Activated gamma-delta T cell treated with Interleukin-2 at 50 U/mL for 16 hours (primary cell): ENCODE measurements around the gene GRIK2.
"Not testable (repeated sequence)": the region's sequence is repeated elsewhere in the genome, so short reads cannot be mapped to it uniquely, and the experiment has no call there.

Source experiments
- DNase-seq: peaks from one replicate; pipeline ENCODE4 v3.0.0-alpha.2; 2020

The GRIK2 gene

GRCh38 chr6:102066301-102066700 lies 672.8 kb downstream of the GRIK2 start:
- DNase-seq: no peak

DNA sequence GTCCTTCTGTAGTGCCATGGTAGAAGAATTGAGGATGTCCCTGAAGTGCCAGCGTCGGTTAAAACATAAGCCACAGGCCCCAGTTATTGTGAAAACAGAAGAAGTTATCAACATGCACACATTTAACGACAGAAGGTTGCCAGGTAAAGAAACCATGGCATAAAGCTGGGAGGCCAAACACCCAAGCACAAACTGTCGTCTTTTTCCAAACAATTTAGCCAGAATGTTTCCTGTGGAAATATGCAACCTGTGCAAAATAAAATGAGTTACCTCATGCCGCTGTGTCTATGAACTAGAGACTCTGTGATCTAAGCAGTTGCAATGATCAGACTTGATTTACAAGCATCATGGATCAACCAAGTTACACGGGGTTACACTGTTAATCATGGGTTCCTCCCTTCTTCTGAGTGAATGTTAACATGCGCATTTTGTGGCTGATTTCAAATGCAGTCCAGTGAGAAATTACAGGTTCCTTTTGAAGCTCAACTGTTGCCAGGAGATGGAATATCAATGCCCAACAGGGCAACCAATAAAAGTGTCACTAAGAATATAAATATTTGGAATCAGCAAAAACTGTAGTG lies 674.9 kb downstream of the GRIK2 start:
- no peak for DNase-seq

- no peak for DNase-seq
Measured at GRCh38 chr6:102075539-102075938, 682.0 kb downstream of the GRIK2 start.

- no peak for DNase-seq
Measured at GRCh38 chr6:102085257-102085656, 691.7 kb downstream of the GRIK2 start.

DNA sequence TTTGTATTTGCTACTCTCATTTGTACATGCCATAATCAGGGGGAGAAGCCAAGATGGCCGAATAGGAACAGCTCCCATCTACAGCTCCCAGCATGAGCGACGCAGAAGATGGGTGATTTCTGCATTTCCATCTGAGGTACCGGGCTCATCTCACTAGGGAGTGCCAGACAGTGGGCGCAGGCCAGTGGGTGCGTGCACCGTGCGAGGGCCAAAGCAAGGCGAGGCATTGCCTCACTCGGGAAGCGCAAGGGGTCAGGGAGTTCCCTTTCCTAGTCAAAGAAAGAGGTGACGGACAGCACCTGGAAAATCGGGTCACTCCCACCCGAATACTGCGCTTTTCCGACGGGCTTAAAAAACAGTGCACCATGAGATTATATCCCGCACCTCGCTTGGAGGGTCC lies 694.7 kb downstream of the GRIK2 start:
- DNase-seq: not testable (repeated sequence)

DNA sequence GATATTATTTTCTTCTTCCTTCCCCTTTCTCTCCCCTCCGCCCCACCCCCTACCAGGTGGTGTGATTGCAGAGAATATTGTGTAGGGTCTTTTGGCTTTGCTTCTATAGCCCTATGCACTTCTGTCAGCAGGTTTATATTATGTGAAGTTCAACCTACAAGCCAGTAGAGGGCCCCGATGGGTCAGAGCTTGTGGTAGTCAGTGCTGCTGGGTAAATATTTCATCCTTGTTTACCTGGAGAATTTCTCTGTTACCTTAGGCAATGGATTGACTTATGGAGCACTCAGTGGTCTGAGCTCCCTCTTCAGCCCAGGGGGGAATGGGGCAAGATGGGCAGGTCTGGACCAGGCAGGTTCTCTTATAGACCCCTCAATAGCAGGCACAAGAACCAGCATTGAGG lies 720.9 kb downstream of the GRIK2 start:
- no peak for DNase-seq

- no peak for DNase-seq
Measured at GRCh38 chr6:102115911-102116310, 722.4 kb downstream of the GRIK2 start.

- DNase-seq: no peak
Measured at GRCh38 chr6:102118034-102118433, 724.5 kb downstream of the GRIK2 start.
